ENCODE measurements around the gene SUGT1.
A peak's percentile ranks its signal among the peaks of the same experiment; 100 is the strongest.

GRCh38 chr13:52665325-52665724, 12.7 kb downstream of the SUGT1 start:
- TF ChIP-seq CTCF (IDR thresholded peaks at IDR 0.05): peak in 3 of 4 donors; percentile 34 to 39 (median 38)
- no peak for TF ChIP-seq POLR2A (IDR thresholded peaks at IDR 0.05)
